Osteoblast (primary cell): Measurements from ENCODE around the gene TNS3. TPM values are rescaled to one million over a fixed set of nuclear protein-coding genes. Genes with fewer than 3 reads are reported as not detected.

ENCODE experiments used
- DNase-seq: peaks from one replicate; pipeline ENCODE4 v3.0.0; 2011; ENCODE audit warnings: low spot score, mixed read lengths; ENCODE audit not compliant: insufficient read length; ENCODE audit errors: missing footprints
- H2AFZ ChIP-seq: 2 replicates; pipeline ENCODE4 v1.6.0; 2011; ENCODE audit warnings: mild to moderate bottlenecking, low read length
- H3K27ac ChIP-seq: 2 replicates; pipeline ENCODE4 v1.5.1; 2011; ENCODE audit warnings: mild to moderate bottlenecking, low read depth, low read length, moderate library complexity
- H3K27me3 ChIP-seq: 2 replicates; pipeline ENCODE4 v1.6.0; 2012; ENCODE audit warnings: mild to moderate bottlenecking, control low read depth, inconsistent platforms, low read length, moderate library complexity; ENCODE audit not compliant: insufficient read depth
- H3K36me3 ChIP-seq: 2 replicates; pipeline ENCODE4 v1.5.1; 2011; ENCODE audit warnings: mild to moderate bottlenecking, low read length, control low read depth, moderate library complexity; ENCODE audit not compliant: insufficient read depth
- H3K4me1 ChIP-seq: 2 replicates; pipeline ENCODE4 v1.5.1; 2011; ENCODE audit warnings: mild to moderate bottlenecking, low read length, control low read depth, moderate library complexity; ENCODE audit not compliant: insufficient read depth
- H3K4me2 ChIP-seq: 2 replicates; pipeline ENCODE4 v1.6.0; 2011; ENCODE audit warnings: mild to moderate bottlenecking, low read length; ENCODE audit not compliant: insufficient read depth
- H3K4me3 ChIP-seq: fragments of 200-600 bp; sonication (generic); 3 replicates; pipeline ENCODE4 v1.5.1; 2012; ENCODE audit warnings: mild to moderate bottlenecking, low read length, inconsistent platforms; ENCODE audit not compliant: insufficient read depth
- H3K79me2 ChIP-seq: 2 replicates; pipeline ENCODE4 v1.6.0; 2012; ENCODE audit warnings: mild to moderate bottlenecking, low read length, control low read depth, inconsistent platforms; ENCODE audit not compliant: insufficient read depth
- H3K9me3 ChIP-seq: 2 replicates; pipeline ENCODE4 v1.5.1; 2011; ENCODE audit warnings: low read depth, low read length, control low read depth
- H4K20me1 ChIP-seq: 2 replicates; pipeline ENCODE4 v1.6.0; 2012; ENCODE audit warnings: mild to moderate bottlenecking, low read length, control low read depth; ENCODE audit not compliant: insufficient read depth
- CTCF ChIP-seq: IDR thresholded peaks from 2 replicates; pipeline ENCODE4 v1.5.1; 2011; ENCODE audit warnings: mild to moderate bottlenecking, low read depth, low read length, moderate library complexity; ENCODE audit errors: extremely low read depth
- total RNA-seq: library from RNA; depleted of rRNA; stranded (reverse); fragments of >200 nt; gene quantifications from 2 replicates; pipeline ENCODE4 v1.2.3, GENCODE V29; 2012

Gene TNS3
- total RNA-seq, 1 donor = 67.3 TPM

GRCh38 chr7:47507522-47507921 lies 74.4 kb downstream of the TNS3 start:
- Histone ChIP-seq H3K4me1 (peaks cover 44% of the 10 kb centered on the region), H3K79me2 (peaks cover 44% of the 10 kb centered on the region)

GRCh38 chr7:47506382-47507339 lies 75.2 kb downstream of the TNS3 start:
- peak; percentile 72 for DNase-seq

More at GRCh38 chr7:47507522-47507921, 74.4 kb downstream of the TNS3 start:
- peak; percentile 74 for DNase-seq
- H2AFZ ChIP-seq = no peak overlapping the region
- H4K20me1 ChIP-seq = peaks cover 16% of the 10 kb centered on the region
- H3K36me3 ChIP-seq = peaks cover 40% of the 10 kb centered on the region
- H3K4me2 ChIP-seq = no peak overlapping the region
- no peak for TF ChIP-seq CTCF
- peak overlapping the region; percentile 65 for H3K27ac ChIP-seq
- H3K4me3 ChIP-seq = no peak overlapping the region
- H3K27me3 ChIP-seq = no peaks in the 10 kb centered on the region
- no peaks in the 10 kb centered on the region for H3K9me3 ChIP-seq

GRCh38 chr7:47505312-47506007 lies 76.5 kb downstream of the TNS3 start:
- peaks cover 21% of the 10 kb centered on the region for H4K20me1 ChIP-seq
- no peak overlapping the region for H3K4me3 ChIP-seq
- H3K4me2 ChIP-seq = no peak overlapping the region
- H3K36me3 ChIP-seq = peaks cover 26% of the 10 kb centered on the region
- no peaks in the 10 kb centered on the region for H3K27me3 ChIP-seq
- no peak for TF ChIP-seq CTCF
- no peak overlapping the region for H2AFZ ChIP-seq
- H3K4me1 ChIP-seq = peaks cover 62% of the 10 kb centered on the region
- no peaks in the 10 kb centered on the region for H3K9me3 ChIP-seq
- H3K79me2 ChIP-seq = peaks cover 43% of the 10 kb centered on the region
- no peak overlapping the region for H3K27ac ChIP-seq
- peak; percentile 9 for DNase-seq

More at GRCh38 chr7:47506382-47507339, 75.2 kb downstream of the TNS3 start:
- Histone ChIP-seq H3K27me3 (no peaks in the 10 kb centered on the region), H3K36me3 (peaks cover 32% of the 10 kb centered on the region), H3K4me3 (no peak overlapping the region), H2AFZ (no peak overlapping the region), H3K9me3 (no peaks in the 10 kb centered on the region), H3K4me2 (peak overlapping the region; percentile 56), H3K79me2 (peaks cover 46% of the 10 kb centered on the region), H3K27ac (peak overlapping the region; percentile 65), H3K4me1 (peaks cover 53% of the 10 kb centered on the region), H4K20me1 (peaks cover 17% of the 10 kb centered on the region)
- TF ChIP-seq CTCF = no peak
